OCI-LY7 (cell line): ENCODE measurements around the gene PAAF1.

Experiments used
- CTCF ChIP-seq: fragments of 200-600 bp; sonication (generic); conservative IDR thresholded peaks from 2 replicates; pipeline ENCODE4 v1.5.1; 2014; ENCODE audit warnings: mild to moderate bottlenecking, antibody characterized with exemption, low read length, moderate library complexity, mixed read lengths
- EZH2phosphoT487 ChIP-seq: fragments of 200-600 bp; sonication (generic); IDR thresholded peaks from 2 replicates; pipeline ENCODE4 v1.6.1; 2018; ENCODE audit warnings: low read depth, borderline replicate concordance, mild to moderate bottlenecking, mixed run types, antibody characterized with exemption, low read length, moderate library complexity, mixed read lengths

- TF ChIP-seq CTCF, result no peak
- no peak for TF ChIP-seq EZH2phosphoT487
These were observed 36.7 kb downstream of the PAAF1 start for GRCh38 chr11:73913472-73913871.
